Measurements from ENCODE around the gene RET. TPM values are rescaled to one million over a fixed set of nuclear protein-coding genes. Genes with fewer than 3 reads are reported as not detected.

Gene RET
- total and polyA plus RNA-seq, 4 donors = 0.31 to 1.3 (median 0.77) TPM

GRCh38 chr10:43111101-43111500 lies 34.2 kb downstream of the RET start:
- WGBS, 2 donors = 90% methylated on average over 11 of the region's 11 CpGs
- no peak for DNase-seq
- ATAC-seq (ENCODE audit: insufficient read depth, low FRiP score) = no peak
- no peaks in the 10 kb centered on the region for H3K9me3 ChIP-seq (ENCODE audit: control insufficient read depth in 4 of 4, insufficient read depth in 3 of 4, low read length in 3 of 4)
- TF ChIP-seq CTCF (IDR thresholded peaks at IDR 0.05; ENCODE audit: control extremely low read depth, extremely low read depth) = no peak
- H3K4me3 ChIP-seq = no peak overlapping the region
- no peaks in the 10 kb centered on the region for H3K27me3 ChIP-seq (ENCODE audit: control insufficient read depth in 3 of 3, insufficient read depth in 3 of 3, low read length in 2 of 3)
- no peak overlapping the region for H3K27ac ChIP-seq (ENCODE audit: low read depth in 1 of 2, low read length in 1 of 2)
- peaks cover 0 to 14% (median 0%) of the 10 kb centered on the region in 5 donors for H3K4me1 ChIP-seq (ENCODE audit: control insufficient read depth in 5 of 5, insufficient read depth in 5 of 5, low read length in 5 of 5)
- H3K9ac ChIP-seq (ENCODE audit: insufficient read depth in 1 of 2, low read length in 2 of 2) = no peak overlapping the region
- no peaks in the 10 kb centered on the region for H3K36me3 ChIP-seq (ENCODE audit: control insufficient read depth in 4 of 4, insufficient read depth in 4 of 4, low read length in 4 of 4)

GRCh38 chr10:43111921-43112607 lies 35.2 kb downstream of the RET start:
- Histone ChIP-seq H3K4me1 (ENCODE audit: control insufficient read depth in 5 of 5, insufficient read depth in 5 of 5, low read length in 5 of 5) (peaks cover 0 to 14% (median 0%) of the 10 kb centered on the region in 5 donors), H3K9ac (ENCODE audit: insufficient read depth in 1 of 2, low read length in 2 of 2) (no peak overlapping the region), H3K27me3 (ENCODE audit: control insufficient read depth in 3 of 3, insufficient read depth in 3 of 3, low read length in 2 of 3) (no peaks in the 10 kb centered on the region), H3K27ac (ENCODE audit: low read depth in 1 of 2, low read length in 1 of 2) (no peak overlapping the region), H3K9me3 (ENCODE audit: control insufficient read depth in 4 of 4, insufficient read depth in 3 of 4, low read length in 3 of 4) (no peaks in the 10 kb centered on the region), H3K4me3 (no peak overlapping the region), H3K36me3 (ENCODE audit: control insufficient read depth in 4 of 4, insufficient read depth in 4 of 4, low read length in 4 of 4) (no peaks in the 10 kb centered on the region)
- DNase-seq (no peak), ATAC-seq (ENCODE audit: insufficient read depth, low FRiP score) (no peak)
- no peak for TF ChIP-seq CTCF (IDR thresholded peaks at IDR 0.05; ENCODE audit: control extremely low read depth, extremely low read depth)
- WGBS, 2 donors = 90 to 97% methylated on average over 17 of the region's 17 CpGs

- Histone ChIP-seq H3K9me3 (ENCODE audit: control insufficient read depth in 4 of 4, insufficient read depth in 3 of 4, low read length in 3 of 4) (no peaks in the 10 kb centered on the region), H3K4me3 (no peak overlapping the region), H3K9ac (ENCODE audit: insufficient read depth in 1 of 2, low read length in 2 of 2) (no peak overlapping the region), H3K4me1 (ENCODE audit: control insufficient read depth in 5 of 5, insufficient read depth in 5 of 5, low read length in 5 of 5) (peaks cover 0 to 14% (median 0%) of the 10 kb centered on the region in 5 donors), H3K36me3 (ENCODE audit: control insufficient read depth in 4 of 4, insufficient read depth in 4 of 4, low read length in 4 of 4) (no peaks in the 10 kb centered on the region), H3K27me3 (ENCODE audit: control insufficient read depth in 3 of 3, insufficient read depth in 3 of 3, low read length in 2 of 3) (no peaks in the 10 kb centered on the region), H3K27ac (ENCODE audit: low read depth in 1 of 2, low read length in 1 of 2) (no peak overlapping the region)
- ATAC-seq (ENCODE audit: insufficient read depth, low FRiP score) (no peak), DNase-seq (no peak)
- TF ChIP-seq CTCF (IDR thresholded peaks at IDR 0.05; ENCODE audit: control extremely low read depth, extremely low read depth) = no peak
- WGBS, 2 donors = 90 to 93% methylated on average over 7 of the region's 7 CpGs
Observed at GRCh38 chr10:43112608-43112961, 35.7 kb downstream of the RET start.
